Osteoblast (primary cell): ENCODE results near the gene ADGRD1. TPM values are rescaled to one million over a fixed set of nuclear protein-coding genes. Genes with fewer than 3 reads are reported as not detected.
"Not testable (repeated sequence)": the region's sequence is repeated elsewhere in the genome, so short reads cannot be mapped to it uniquely, and the experiment has no call there.

Experiments
- DNase-seq: peaks from one replicate; pipeline ENCODE4 v3.0.0; 2011; ENCODE audit warnings: low spot score, mixed read lengths; ENCODE audit not compliant: insufficient read length; ENCODE audit errors: missing footprints
- H2AFZ ChIP-seq: 2 replicates; pipeline ENCODE4 v1.6.0; 2011; ENCODE audit warnings: mild to moderate bottlenecking, low read length
- H3K27ac ChIP-seq: 2 replicates; pipeline ENCODE4 v1.5.1; 2011; ENCODE audit warnings: mild to moderate bottlenecking, low read depth, low read length, moderate library complexity
- H3K27me3 ChIP-seq: 2 replicates; pipeline ENCODE4 v1.6.0; 2012; ENCODE audit warnings: mild to moderate bottlenecking, control low read depth, inconsistent platforms, low read length, moderate library complexity; ENCODE audit not compliant: insufficient read depth
- H3K36me3 ChIP-seq: 2 replicates; pipeline ENCODE4 v1.5.1; 2011; ENCODE audit warnings: mild to moderate bottlenecking, low read length, control low read depth, moderate library complexity; ENCODE audit not compliant: insufficient read depth
- H3K4me1 ChIP-seq: 2 replicates; pipeline ENCODE4 v1.5.1; 2011; ENCODE audit warnings: mild to moderate bottlenecking, low read length, control low read depth, moderate library complexity; ENCODE audit not compliant: insufficient read depth
- H3K4me2 ChIP-seq: 2 replicates; pipeline ENCODE4 v1.6.0; 2011; ENCODE audit warnings: mild to moderate bottlenecking, low read length; ENCODE audit not compliant: insufficient read depth
- H3K4me3 ChIP-seq: fragments of 200-600 bp; sonication (generic); 3 replicates; pipeline ENCODE4 v1.5.1; 2012; ENCODE audit warnings: mild to moderate bottlenecking, low read length, inconsistent platforms; ENCODE audit not compliant: insufficient read depth
- H3K79me2 ChIP-seq: 2 replicates; pipeline ENCODE4 v1.6.0; 2012; ENCODE audit warnings: mild to moderate bottlenecking, low read length, control low read depth, inconsistent platforms; ENCODE audit not compliant: insufficient read depth
- H3K9me3 ChIP-seq: 2 replicates; pipeline ENCODE4 v1.5.1; 2011; ENCODE audit warnings: low read depth, low read length, control low read depth
- H4K20me1 ChIP-seq: 2 replicates; pipeline ENCODE4 v1.6.0; 2012; ENCODE audit warnings: mild to moderate bottlenecking, low read length, control low read depth; ENCODE audit not compliant: insufficient read depth
- CTCF ChIP-seq: IDR thresholded peaks from 2 replicates; pipeline ENCODE4 v1.5.1; 2011; ENCODE audit warnings: mild to moderate bottlenecking, low read depth, low read length, moderate library complexity; ENCODE audit errors: extremely low read depth
- total RNA-seq: library from RNA; depleted of rRNA; stranded (reverse); fragments of >200 nt; gene quantifications from 2 replicates; pipeline ENCODE4 v1.2.3, GENCODE V29; 2012

The ADGRD1 gene
- total RNA-seq, 1 donor, result 0.72 TPM

- H3K79me2 ChIP-seq, result no peaks in the 10 kb centered on the region
- no peak overlapping the region for H2AFZ ChIP-seq
- H3K9me3 ChIP-seq, result no peaks in the 10 kb centered on the region
- peak; percentile 43 for DNase-seq
- no peaks in the 10 kb centered on the region for H4K20me1 ChIP-seq
- no peak overlapping the region for H3K4me2 ChIP-seq
- H3K4me1 ChIP-seq, result no peaks in the 10 kb centered on the region
- no peak overlapping the region for H3K4me3 ChIP-seq
- no peaks in the 10 kb centered on the region for H3K36me3 ChIP-seq
- H3K27ac ChIP-seq, result no peak overlapping the region
- no peaks in the 10 kb centered on the region for H3K27me3 ChIP-seq
- TF ChIP-seq CTCF, result no peak
Observed at GRCh38 chr12:131117438-131118245, 163.9 kb downstream of the ADGRD1 start.

- DNase-seq, result no peak
- no peaks in the 10 kb centered on the region for H4K20me1 ChIP-seq
- no peak overlapping the region for H3K4me3 ChIP-seq
- H3K79me2 ChIP-seq, result no peaks in the 10 kb centered on the region
- no peak overlapping the region for H3K4me2 ChIP-seq
- H3K4me1 ChIP-seq, result no peaks in the 10 kb centered on the region
- no peaks in the 10 kb centered on the region for H3K9me3 ChIP-seq
- H3K36me3 ChIP-seq, result no peaks in the 10 kb centered on the region
- no peak overlapping the region for H3K27ac ChIP-seq
- no peak overlapping the region for H2AFZ ChIP-seq
- TF ChIP-seq CTCF, result no peak
- no peaks in the 10 kb centered on the region for H3K27me3 ChIP-seq
Observed at GRCh38 chr12:131118371-131118770, 164.7 kb downstream of the ADGRD1 start.

GRCh38 chr12:131119345-131119744 is 165.6 kb downstream of the ADGRD1 start:
- not testable (repeated sequence) for H3K4me3 ChIP-seq, H3K27ac ChIP-seq, H4K20me1 ChIP-seq, H3K79me2 ChIP-seq, DNase-seq, H3K4me1 ChIP-seq, H3K36me3 ChIP-seq, H3K4me2 ChIP-seq, H3K9me3 ChIP-seq, H2AFZ ChIP-seq, H3K27me3 ChIP-seq

- Histone ChIP-seq H3K27me3 (no peaks in the 10 kb centered on the region), H3K27ac (no peak overlapping the region), H3K9me3 (no peaks in the 10 kb centered on the region), H3K36me3 (no peaks in the 10 kb centered on the region), H3K4me1 (no peaks in the 10 kb centered on the region), H2AFZ (no peak overlapping the region), H4K20me1 (no peaks in the 10 kb centered on the region), H3K4me3 (no peak overlapping the region), H3K4me2 (no peak overlapping the region), H3K79me2 (no peaks in the 10 kb centered on the region)
- DNase-seq, result no peak
- no peak for TF ChIP-seq CTCF
Observed at GRCh38 chr12:131119936-131120335, 166.2 kb downstream of the ADGRD1 start.
